ENCODE results near the gene CSMD2.
"Not testable (repeated sequence)": the region's sequence is repeated elsewhere in the genome, so short reads cannot be mapped to it uniquely, and the experiment has no call there.

- not testable (repeated sequence) for TF ChIP-seq CTCF (conservative IDR thresholded peaks at IDR 0.05; ENCODE audit: low read length); EZH2phosphoT487 (IDR thresholded peaks at IDR 0.05; ENCODE audit: borderline replicate concordance, low read depth, low read length)
Measured at GRCh38 chr1:34183381-34183780, 18.4 kb upstream of the CSMD2 start.
